HEK293 (cell line): ENCODE measurements around the gene GTF2F1.

Source experiments
- CTCF ChIA-PET: fragments of 350-600 bp; formaldehyde crosslinking; extraction: SDS; loops from one replicate; lab custom pipeline; 2021; ENCODE audit warnings: antibody characterized with exemption; lab: Yijun Ruan, JAX
- POLR2A ChIA-PET: fragments of 300-600 bp; formaldehyde crosslinking; extraction: SDS; loops from one replicate; lab custom pipeline; 2020; ENCODE audit warnings: antibody characterized with exemption, inconsistent platforms; lab: Yijun Ruan, JAX
- H3K27ac ChIP-seq: fragments of 200-500 bp; sonication (Bioruptor generic); 2 replicates; pipeline ENCODE4 v1.5.1; 2014; ENCODE audit warnings: low read depth, low read length, control low read depth, inconsistent platforms; ENCODE audit errors: extremely low read depth
- H3K36me3 ChIP-seq, 2 experiments: fragments of 200-500 bp in 1 of 2; sonication (Bioruptor generic) in 1 of 2; 1 replicate in 1 of 2; 2 replicates in 1 of 2; pipeline ENCODE4 v1.5.1; 2014 to 2017; ENCODE audit warnings: inconsistent platforms in 2 of 2, low read length in 2 of 2; ENCODE audit not compliant: control insufficient read depth in 2 of 2, insufficient read depth in 1 of 2
- H3K4me1 ChIP-seq: fragments of 200-500 bp; sonication (Bioruptor generic); 2 replicates; pipeline ENCODE4 v1.5.1; 2014; ENCODE audit warnings: mild to moderate bottlenecking, low read length, inconsistent platforms; ENCODE audit not compliant: control insufficient read depth, insufficient read depth
- H3K4me3 ChIP-seq: 2 replicates; pipeline ENCODE4 v1.5.1; 2011; ENCODE audit warnings: low read depth, mild to moderate bottlenecking, control low read depth, low read length, moderate library complexity
- H3K9me3 ChIP-seq: fragments of 200-500 bp; sonication (Bioruptor generic); 2 replicates; pipeline ENCODE4 v1.5.1; 2014; ENCODE audit warnings: low read depth, low read length, inconsistent platforms; ENCODE audit not compliant: control insufficient read depth, insufficient read depth
- AEBP2 ChIP-seq: fragments of 450-650 bp; formaldehyde crosslinking; IDR thresholded peaks from 2 replicates; pipeline ENCODE4 v1.5.1; 2016; ENCODE audit warnings: missing biosample characterization, missing genetic modification characterization, borderline replicate concordance
- GLI2 ChIP-seq: fragments of 450-650 bp; formaldehyde crosslinking; IDR thresholded peaks from 2 replicates; pipeline ENCODE4; 2017; ENCODE audit warnings: missing biosample characterization, missing genetic modification characterization, low read depth, borderline replicate concordance
- GLIS1 ChIP-seq: fragments of 450-650 bp; formaldehyde crosslinking; IDR thresholded peaks from 2 replicates; pipeline ENCODE4 v1.5.1; 2016; ENCODE audit warnings: missing biosample characterization, missing genetic modification characterization
- GLIS2 ChIP-seq: fragments of 450-650 bp; formaldehyde crosslinking; IDR thresholded peaks from 2 replicates; pipeline ENCODE4 v1.5.1; 2016; ENCODE audit warnings: missing biosample characterization, missing genetic modification characterization
- HOXC10 ChIP-seq: sonication (generic); formaldehyde crosslinking; IDR thresholded peaks from 2 replicates; pipeline ENCODE4 v1.8.1; 2023; ENCODE audit warnings: mild to moderate bottlenecking, missing genetic modification reagents
- KLF9 ChIP-seq: fragments of 450-650 bp; formaldehyde crosslinking; IDR thresholded peaks from 2 replicates; pipeline ENCODE4 v1.5.1; 2016; ENCODE audit warnings: missing biosample characterization, missing genetic modification characterization, low read depth
- MEIS1 ChIP-seq: sonication (generic); formaldehyde crosslinking; IDR thresholded peaks from 2 replicates; pipeline ENCODE4 v1.8.1; 2022; ENCODE audit warnings: missing genetic modification reagents, mild to moderate bottlenecking, borderline replicate concordance
- ZFP3 ChIP-seq: fragments of 450-650 bp; formaldehyde crosslinking; IDR thresholded peaks from 2 replicates; pipeline ENCODE4 v1.5.1; 2016; ENCODE audit warnings: low read depth, missing biosample characterization, missing genetic modification characterization
- ZIC2 ChIP-seq: fragments of 450-650 bp; formaldehyde crosslinking; IDR thresholded peaks from 2 replicates; pipeline ENCODE4 v1.5.1; 2016; ENCODE audit warnings: missing biosample characterization, missing genetic modification characterization
- ZNF169 ChIP-seq: fragments of 450-650 bp; formaldehyde crosslinking; IDR thresholded peaks from 2 replicates; pipeline ENCODE4 v1.5.1; 2016; ENCODE audit warnings: missing biosample characterization, missing genetic modification characterization
- ZNF23 ChIP-seq: fragments of 450-650 bp; formaldehyde crosslinking; IDR thresholded peaks from 2 replicates; pipeline ENCODE4 v1.5.1; 2016; ENCODE audit warnings: missing biosample characterization, missing genetic modification characterization, borderline replicate concordance
- ZNF239 ChIP-seq: fragments of 450-650 bp; formaldehyde crosslinking; IDR thresholded peaks from 2 replicates; pipeline ENCODE4 v1.5.1; 2016; ENCODE audit warnings: missing biosample characterization, missing genetic modification characterization
- ZNF274 ChIP-seq, 2 experiments: fragments of 200-500 bp in 1 of 2; fragments of 450-650 bp in 1 of 2; sonication (Bioruptor generic) in 1 of 2; formaldehyde crosslinking in 1 of 2; IDR thresholded peaks; 2 replicates each; pipeline versions ENCODE4 v1.5.1 to v1.6.1; 2014 to 2016; ENCODE audit warnings: borderline replicate concordance in 1 of 2, inconsistent platforms in 1 of 2, low read length in 1 of 2, missing biosample characterization in 1 of 2, missing genetic modification characterization in 1 of 2
- ZNF514 ChIP-seq: fragments of 450-650 bp; formaldehyde crosslinking; IDR thresholded peaks from 2 replicates; pipeline ENCODE4 v1.5.1; 2016; ENCODE audit warnings: missing biosample characterization, missing genetic modification characterization
- ZNF518A ChIP-seq: fragments of 450-650 bp; formaldehyde crosslinking; conservative IDR thresholded peaks from 2 replicates; pipeline ENCODE4 v1.5.1; 2016; ENCODE audit warnings: low read depth, missing biosample characterization, missing genetic modification characterization
- ZNF529 ChIP-seq: fragments of 450-650 bp; formaldehyde crosslinking; IDR thresholded peaks from 2 replicates; pipeline ENCODE4 v1.5.1; 2017; ENCODE audit warnings: missing genetic modification characterization, missing biosample characterization; ENCODE audit not compliant: insufficient replicate concordance
- ZNF776 ChIP-seq: fragments of 450-650 bp; formaldehyde crosslinking; IDR thresholded peaks from 2 replicates; pipeline ENCODE4 v1.5.0; 2017; ENCODE audit warnings: missing biosample characterization, missing genetic modification characterization, borderline replicate concordance
- ZNF777 ChIP-seq: fragments of 450-650 bp; formaldehyde crosslinking; IDR thresholded peaks from 2 replicates; pipeline ENCODE4 v1.5.1; 2017; ENCODE audit warnings: missing biosample characterization, missing genetic modification characterization, borderline replicate concordance
- TF ChIP-seq, protein P1 (sequence below): fragments of 450-650 bp; formaldehyde crosslinking; optimal IDR thresholded peaks from 2 replicates; pipeline ENCODE3; 2016; ENCODE audit warnings: missing biosample characterization, mild to moderate bottlenecking, missing genetic modification characterization
- TF ChIP-seq, protein P2 (sequence below): fragments of 450-650 bp; formaldehyde crosslinking; IDR thresholded peaks from 2 replicates; pipeline ENCODE4 v1.5.1; 2016; ENCODE audit warnings: missing biosample characterization, missing genetic modification characterization

Gene GTF2F1

GRCh38 chr19:6424939-6425731, 32.2 kb upstream of the GTF2F1 start (continued):
- TF ChIP-seq ZNF777 (tag by site-specific recombination): no peak
- no peak for TF ChIP-seq ZNF529 (tag by site-specific recombination)
- TF ChIP-seq ZNF518A: no peak; the same call in 1 of the 2 replicates
- TF ChIP-seq, protein P1, sequence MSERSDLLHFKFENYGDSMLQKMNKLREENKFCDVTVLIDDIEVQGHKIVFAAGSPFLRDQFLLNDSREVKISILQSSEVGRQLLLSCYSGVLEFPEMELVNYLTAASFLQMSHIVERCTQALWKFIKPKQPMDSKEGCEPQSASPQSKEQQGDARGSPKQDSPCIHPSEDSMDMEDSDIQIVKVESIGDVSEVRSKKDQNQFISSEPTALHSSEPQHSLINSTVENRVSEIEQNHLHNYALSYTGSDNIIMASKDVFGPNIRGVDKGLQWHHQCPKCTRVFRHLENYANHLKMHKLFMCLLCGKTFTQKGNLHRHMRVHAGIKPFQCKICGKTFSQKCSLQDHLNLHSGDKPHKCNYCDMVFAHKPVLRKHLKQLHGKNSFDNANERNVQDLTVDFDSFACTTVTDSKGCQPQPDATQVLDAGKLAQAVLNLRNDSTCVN (tag by site-specific recombination): peak; percentile 15
- TF ChIP-seq KLF9 (tag by site-specific recombination): peak; percentile 55
- TF ChIP-seq ZNF274 (IDR thresholded peaks at IDR 0.05; ENCODE audit: low read length): no peak
- no peak for TF ChIP-seq ZNF274 (tag by site-specific recombination; IDR thresholded peaks at IDR 0.05; ENCODE audit: borderline replicate concordance)
- TF ChIP-seq, protein P2, sequence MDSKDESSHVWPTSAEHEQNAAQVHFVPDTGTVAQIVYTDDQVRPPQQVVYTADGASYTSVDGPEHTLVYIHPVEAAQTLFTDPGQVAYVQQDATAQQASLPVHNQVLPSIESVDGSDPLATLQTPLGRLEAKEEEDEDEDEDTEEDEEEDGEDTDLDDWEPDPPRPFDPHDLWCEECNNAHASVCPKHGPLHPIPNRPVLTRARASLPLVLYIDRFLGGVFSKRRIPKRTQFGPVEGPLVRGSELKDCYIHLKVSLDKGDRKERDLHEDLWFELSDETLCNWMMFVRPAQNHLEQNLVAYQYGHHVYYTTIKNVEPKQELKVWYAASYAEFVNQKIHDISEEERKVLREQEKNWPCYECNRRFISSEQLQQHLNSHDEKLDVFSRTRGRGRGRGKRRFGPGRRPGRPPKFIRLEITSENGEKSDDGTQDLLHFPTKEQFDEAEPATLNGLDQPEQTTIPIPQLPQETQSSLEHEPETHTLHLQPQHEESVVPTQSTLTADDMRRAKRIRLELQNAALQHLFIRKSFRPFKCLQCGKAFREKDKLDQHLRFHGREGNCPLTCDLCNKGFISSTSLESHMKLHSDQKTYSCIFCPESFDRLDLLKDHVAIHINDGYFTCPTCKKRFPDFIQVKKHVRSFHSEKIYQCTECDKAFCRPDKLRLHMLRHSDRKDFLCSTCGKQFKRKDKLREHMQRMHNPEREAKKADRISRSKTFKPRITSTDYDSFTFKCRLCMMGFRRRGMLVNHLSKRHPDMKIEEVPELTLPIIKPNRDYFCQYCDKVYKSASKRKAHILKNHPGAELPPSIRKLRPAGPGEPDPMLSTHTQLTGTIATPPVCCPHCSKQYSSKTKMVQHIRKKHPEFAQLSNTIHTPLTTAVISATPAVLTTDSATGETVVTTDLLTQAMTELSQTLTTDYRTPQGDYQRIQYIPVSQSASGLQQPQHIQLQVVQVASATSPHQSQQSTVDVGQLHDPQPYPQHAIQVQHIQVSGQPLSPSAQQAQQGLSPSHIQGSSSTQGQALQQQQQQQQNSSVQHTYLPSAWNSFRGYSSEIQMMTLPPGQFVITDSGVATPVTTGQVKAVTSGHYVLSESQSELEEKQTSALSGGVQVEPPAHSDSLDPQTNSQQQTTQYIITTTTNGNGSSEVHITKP (tag by site-specific recombination): peak; percentile 78
- TF ChIP-seq ZNF239: no peak

DNA sequence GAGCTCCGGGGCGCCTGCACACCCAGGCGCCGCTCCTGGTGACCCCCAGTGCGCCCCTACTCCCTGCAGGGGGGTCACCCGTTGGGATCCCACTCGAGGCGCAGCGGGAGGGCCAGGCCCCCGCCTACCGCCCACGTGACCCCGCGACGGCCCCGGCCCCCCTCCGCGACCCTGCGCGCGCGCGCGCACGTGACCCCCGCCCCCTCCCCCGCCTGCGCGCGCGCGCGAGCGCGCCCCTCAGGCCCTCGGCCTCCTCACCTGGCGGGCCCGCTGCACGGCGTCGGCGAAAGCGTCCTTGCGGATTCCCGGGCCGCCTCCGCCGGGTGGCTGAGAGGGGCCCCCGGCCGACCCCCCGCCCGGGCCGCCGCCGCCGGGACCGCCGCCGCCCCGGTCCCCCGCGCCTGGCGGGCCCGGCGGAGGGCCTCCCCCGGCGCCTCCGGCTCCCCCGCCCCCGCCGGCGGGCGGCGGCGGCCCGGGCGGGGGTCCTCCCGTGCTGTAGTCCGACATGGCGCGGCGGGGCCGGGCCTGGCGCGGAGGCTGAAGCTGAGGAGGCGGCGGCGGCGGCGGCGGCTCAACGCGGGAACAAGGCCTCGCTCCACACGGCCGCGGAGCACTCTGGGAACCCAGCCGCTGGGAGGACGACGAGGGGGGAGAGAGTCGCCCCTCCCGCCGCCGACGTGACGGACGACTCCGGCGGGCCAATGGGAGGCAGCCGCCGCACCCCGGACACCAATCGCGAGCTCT, 31.4 kb upstream of the GTF2F1 start, which contains the start of gene KHSRP:
KHSRP (minus strand) TSS at position 617 of the 744 bp plus-strand sequence; CDS start at position 507, 110 bp downstream.
- CTCF ChIA-PET: interaction anchor here (0.6 kb wide), 1 partner anchor 503 kb away, joined by 3 read pairs; no protein-coding TSS in a partner anchor
- POLR2A ChIA-PET: interaction anchor here (0.5 to 2.1 kb wide), 24 partner anchors 8 to 412 kb away, joined by 3 to 25 read pairs (median 4); partner anchors contain the start of genes ALKBH7, CLPP, GPR108 and GTF2F1
- H3K27ac ChIP-seq: peak within 1 kb of the TSS; percentile 79
- no peak for TF ChIP-seq ZNF514 (tag by site-specific recombination)
- peak; percentile 50; the same call in 1 of the 2 replicates for TF ChIP-seq GLIS2 (tag by site-specific recombination)
- no peak for TF ChIP-seq ZFP3 (tag by site-specific recombination)
- TF ChIP-seq GLI2 (tag by site-specific recombination): no peak
- no peak for TF ChIP-seq ZNF776 (tag by site-specific recombination)
- TF ChIP-seq AEBP2: no peak
- TF ChIP-seq ZNF169: no peak
- TF ChIP-seq HOXC10 (CRISPR knock-in tag): peak; percentile 77; the same call in 1 of the 2 replicates
- TF ChIP-seq ZIC2 (tag by site-specific recombination): peak; percentile 90
- TF ChIP-seq ZNF23 (tag by site-specific recombination): no peak
- no peak for TF ChIP-seq MEIS1 (CRISPR knock-in tag)
- TF ChIP-seq GLIS1 (tag by site-specific recombination): peak; percentile 79

More for the DNA sequence above, 31.4 kb upstream of the GTF2F1 start, which contains the start of gene KHSRP:
- Histone ChIP-seq H3K36me3 (peaks cover 6 to 40% of the 10 kb centered on the region in 2 experiments; a peak in 2 of 3 replicates), H3K4me1 (peaks cover 7% of the 10 kb centered on the region), H3K9me3 (no peaks in the 10 kb centered on the region), H3K4me3 (peak within 1 kb of the TSS; percentile 84)
